H1 (cell line): ENCODE results near the gene ZNF648. TPM values are rescaled to one million over a fixed set of nuclear protein-coding genes. Genes with fewer than 3 reads are reported as not detected.

ENCODE experiments used
- CHD7 ChIP-seq: fragments of 300-600 bp; sonication (generic); IDR thresholded peaks from 2 replicates; pipeline ENCODE4 v1.7.1; 2012; ENCODE audit warnings: low read length, moderate library complexity, mild to moderate bottlenecking, inconsistent platforms; ENCODE audit not compliant: insufficient replicate concordance
- E2F6 ChIP-seq: IDR thresholded peaks from 2 replicates; pipeline ENCODE4 v1.6.1; 2012; ENCODE audit warnings: inconsistent platforms
- EZH2 ChIP-seq: fragments of 200-600 bp; sonication (generic); IDR thresholded peaks from 2 replicates; pipeline ENCODE4 v1.7.1; 2012; ENCODE audit warnings: low read depth, mild to moderate bottlenecking, moderate library complexity, low read length, inconsistent platforms; ENCODE audit not compliant: severe bottlenecking
- MAX ChIP-seq: IDR thresholded peaks from 2 replicates; pipeline ENCODE4 v1.6.1; 2012; ENCODE audit warnings: inconsistent platforms
- RAD21 ChIP-seq, 2 experiments: IDR thresholded peaks in 1 of 2; conservative IDR thresholded peaks in 1 of 2; 2 replicates each; pipeline ENCODE4 v1.6.1; 2011; ENCODE audit warnings: low read depth in 2 of 2, low read length in 2 of 2, improper control_type of control experiment in 1 of 2, inconsistent platforms in 1 of 2, mild to moderate bottlenecking in 1 of 2, moderate library complexity in 1 of 2
- SP1 ChIP-seq: IDR thresholded peaks from 2 replicates; pipeline ENCODE4 v1.6.1; 2011; ENCODE audit warnings: low read depth, low read length
- TAF1 ChIP-seq: IDR thresholded peaks from 2 replicates; pipeline ENCODE4 v1.6.1; 2011; ENCODE audit warnings: mild to moderate bottlenecking, low read depth, low read length
- USF2 ChIP-seq: IDR thresholded peaks from 2 replicates; pipeline ENCODE4 v1.6.1; 2011; ENCODE audit warnings: low read length, improper control_type of control experiment
- polyA plus RNA-seq, 7 experiments: library from polyadenylated mRNA; depleted of rRNA in 3 of 7; stranded (reverse) in 5 of 7; unstranded in 2 of 7; fragments of >200 nt in 5 of 7; fragments of 200-250 nt in 2 of 7; gene quantifications; 1 replicate in 5 of 7; 2 replicates in 1 of 7; 4 replicates in 1 of 7; pipeline versions ENCODE4 v1.2.1 to v1.2.3, GENCODE V29; 2011 to 2013; ENCODE audit warnings: missing spikeins in 2 of 7, mixed read lengths in 2 of 7
- total RNA-seq: library from RNA; stranded (reverse); fragmentation: NEBNext Ultra II Directional; extraction: Animal tissue kit (Norgen Biotek cat#: 25700); gene quantifications from 2 replicates; pipeline ENCODE4 v1.2.1, GENCODE V29; 2021

ZNF648 gene
- total and polyA plus RNA-seq, 2 of the 8 experiments (the other 6 are each of a cell fraction or from before 2014, with no cell fraction given), result 0.20 to 0.53 TPM

- peak; percentile 97 for TF ChIP-seq CHD7
- peak; percentile 59 for TF ChIP-seq USF2
- TF ChIP-seq MAX, result peak; percentile 95
- peak; percentile 98 for TF ChIP-seq SP1
- TF ChIP-seq EZH2, result no peak
- TF ChIP-seq TAF1, result peak; percentile 45; the same call in 1 of the 2 replicates
- TF ChIP-seq E2F6, result peak; percentile 73
- TF ChIP-seq RAD21 (IDR thresholded peaks at IDR 0.05 in 1 of 2, conservative IDR thresholded peaks at IDR 0.05 in 1 of 2; ENCODE audit: low read depth in 2 of 2, low read length in 2 of 2), result peak in 1 of 2 experiments; percentile 22; a peak in 2 of 4 replicates
Measured at GRCh38 chr1:182101415-182102042, 40.0 kb upstream of the ZNF648 start (continued).
